NCI-H2081 treated with DMSO at 0.1 percent for 48 hours (cell line): ENCODE results near the gene EPB41L5.
"Not testable (repeated sequence)": the region's sequence is repeated elsewhere in the genome, so short reads cannot be mapped to it uniquely, and the experiment has no call there.

Experiments used
- DNase-seq: peaks from one replicate; lab custom pipeline; 2025; lab: John Stamatoyannopoulos, UW

The EPB41L5 gene

GRCh38 chr2:120029672-120030640, 17.1 kb downstream of the EPB41L5 start:
- DNase-seq, result no peak

- no peak for DNase-seq
Observed at GRCh38 chr2:120032297-120032696, 19.4 kb downstream of the EPB41L5 start.

GRCh38 chr2:120034027-120034426, 21.1 kb downstream of the EPB41L5 start:
- DNase-seq, result no peak

- no peak for DNase-seq
Observed at GRCh38 chr2:120034621-120035020, 21.7 kb downstream of the EPB41L5 start.

- DNase-seq, result no peak
Observed at GRCh38 chr2:120036145-120036544, 23.3 kb downstream of the EPB41L5 start.

- DNase-seq, result no peak
Observed at GRCh38 chr2:120037995-120038541, 25.2 kb downstream of the EPB41L5 start.

GRCh38 chr2:120042359-120042758, 29.5 kb downstream of the EPB41L5 start:
- no peak for DNase-seq

- DNase-seq, result no peak
Observed at GRCh38 chr2:120044336-120044735, 31.5 kb downstream of the EPB41L5 start.

- DNase-seq, result not testable (repeated sequence)
Observed at GRCh38 chr2:120045775-120046174, 32.9 kb downstream of the EPB41L5 start.

GRCh38 chr2:120046252-120046651, 33.4 kb downstream of the EPB41L5 start:
- not testable (repeated sequence) for DNase-seq

- DNase-seq, result no peak
Observed at GRCh38 chr2:120052597-120052996, 39.7 kb downstream of the EPB41L5 start.

GRCh38 chr2:120053891-120054290, 41.0 kb downstream of the EPB41L5 start:
- no peak for DNase-seq

- DNase-seq, result no peak
Observed at GRCh38 chr2:120059483-120059882, 46.6 kb downstream of the EPB41L5 start.

GRCh38 chr2:120060088-120060623, 47.3 kb downstream of the EPB41L5 start:
- no peak for DNase-seq

- DNase-seq, result no peak
Observed at GRCh38 chr2:120064664-120065063, 51.8 kb downstream of the EPB41L5 start.

- DNase-seq, result peak; percentile 65
Observed at GRCh38 chr2:120066800-120067547, 54.1 kb downstream of the EPB41L5 start.

- DNase-seq, result peak; percentile 79
Observed at GRCh38 chr2:120068040-120068658, 55.3 kb downstream of the EPB41L5 start.

GRCh38 chr2:120075545-120075944, 62.7 kb downstream of the EPB41L5 start:
- no peak for DNase-seq

GRCh38 chr2:120077896-120078295, 65.0 kb downstream of the EPB41L5 start:
- DNase-seq, result no peak

- no peak for DNase-seq
Observed at GRCh38 chr2:120079647-120080046, 66.8 kb downstream of the EPB41L5 start.

GRCh38 chr2:120091436-120091835, 78.6 kb downstream of the EPB41L5 start:
- DNase-seq, result no peak

- no peak for DNase-seq
Observed at GRCh38 chr2:120094795-120095194, 81.9 kb downstream of the EPB41L5 start.
